Loucy (cell line): ENCODE results near the gene DNAH17.

ENCODE experiments used
- H2AFZ ChIP-seq: fragments of 200-600 bp; sonication (generic); 2 replicates; pipeline ENCODE4 v1.6.0; 2016; ENCODE audit warnings: antibody characterized with exemption, mild to moderate bottlenecking, low read length, moderate library complexity
- H3F3A ChIP-seq: fragments of 200-600 bp; 2 replicates; pipeline ENCODE4 v1.6.0; 2016; ENCODE audit warnings: antibody characterized with exemption, low read depth, mild to moderate bottlenecking
- H3K27me3 ChIP-seq: fragments of 200-600 bp; sonication (generic); 2 replicates; pipeline ENCODE4 v1.6.1; 2014; ENCODE audit warnings: low read length, mild to moderate bottlenecking; ENCODE audit not compliant: insufficient read depth, poor library complexity, severe bottlenecking
- H3K36me3 ChIP-seq: fragments of 200-600 bp; sonication (generic); 2 replicates; pipeline ENCODE4 v1.6.1; 2016; ENCODE audit warnings: low read length; ENCODE audit not compliant: insufficient read depth
- H3K4me1 ChIP-seq: fragments of 200-600 bp; sonication (generic); 2 replicates; pipeline ENCODE4 v1.5.1; 2014; ENCODE audit warnings: low read length, mild to moderate bottlenecking; ENCODE audit not compliant: insufficient read depth, poor library complexity, severe bottlenecking
- H3K4me2 ChIP-seq: fragments of 200-600 bp; sonication (generic); 2 replicates; pipeline ENCODE4 v1.6.0; 2014; ENCODE audit warnings: antibody characterized with exemption, low read length, low read depth, mild to moderate bottlenecking; ENCODE audit not compliant: poor library complexity, severe bottlenecking
- H3K4me3 ChIP-seq: fragments of 200-600 bp; sonication (generic); 2 replicates; pipeline ENCODE4 v1.5.1; 2014; ENCODE audit warnings: low read length, mild to moderate bottlenecking, mixed read lengths; ENCODE audit not compliant: poor library complexity, severe bottlenecking
- H3K79me2 ChIP-seq: fragments of 200-600 bp; sonication (generic); 2 replicates; pipeline ENCODE4 v1.6.1; 2014; ENCODE audit warnings: low read length; ENCODE audit not compliant: insufficient read depth
- H3K9ac ChIP-seq: fragments of 200-600 bp; sonication (generic); 2 replicates; pipeline ENCODE4 v1.6.0; 2014; ENCODE audit warnings: mild to moderate bottlenecking, low read depth, low read length, moderate library complexity; ENCODE audit not compliant: poor library complexity, severe bottlenecking
- H3K9me2 ChIP-seq: fragments of 200-600 bp; sonication (generic); replicated peaks from 2 replicates; pipeline ENCODE4 v1.6.1; 2016; ENCODE audit warnings: low read depth, low read length, mixed read lengths
- H3K9me3 ChIP-seq: fragments of 200-600 bp; sonication (generic); 2 replicates; pipeline ENCODE4 v1.6.1; 2014; ENCODE audit warnings: mild to moderate bottlenecking, antibody characterized with exemption, low read length, low read depth; ENCODE audit not compliant: insufficient read depth
- H4K20me1 ChIP-seq: fragments of 200-600 bp; sonication (generic); 2 replicates; pipeline ENCODE4 v1.6.0; 2014; ENCODE audit warnings: antibody characterized with exemption, low read length, mild to moderate bottlenecking; ENCODE audit not compliant: insufficient read depth, poor library complexity, severe bottlenecking
- CTCF ChIP-seq: fragments of 200-600 bp; sonication (generic); conservative IDR thresholded peaks from 2 replicates; pipeline ENCODE4 v1.5.1; 2014; ENCODE audit warnings: mild to moderate bottlenecking, antibody characterized with exemption, low read length
- EZH2phosphoT487 ChIP-seq: fragments of 200-600 bp; IDR thresholded peaks from 2 replicates; pipeline ENCODE4 v1.6.1; 2018; ENCODE audit warnings: antibody characterized with exemption, mild to moderate bottlenecking, moderate library complexity, borderline replicate concordance

Gene DNAH17

GRCh38 chr17:78427140-78427539 is 150.1 kb downstream of the DNAH17 start:
- Histone ChIP-seq H3K9me2 (no peaks in the 10 kb centered on the region), H3K36me3 (peaks cover 58% of the 10 kb centered on the region; the same call in 1 of the 2 replicates), H3K4me3 (no peak overlapping the region), H3K4me2 (no peak overlapping the region), H3K4me1 (no peaks in the 10 kb centered on the region), H4K20me1 (no peaks in the 10 kb centered on the region), H3K9me3 (no peaks in the 10 kb centered on the region), H3K79me2 (no peaks in the 10 kb centered on the region), H3K27me3 (no peaks in the 10 kb centered on the region), H3K9ac (no peak overlapping the region), H2AFZ (no peak overlapping the region), H3F3A (no peaks in the 10 kb centered on the region)
- TF ChIP-seq CTCF (no peak), EZH2phosphoT487 (no peak)

DNA sequence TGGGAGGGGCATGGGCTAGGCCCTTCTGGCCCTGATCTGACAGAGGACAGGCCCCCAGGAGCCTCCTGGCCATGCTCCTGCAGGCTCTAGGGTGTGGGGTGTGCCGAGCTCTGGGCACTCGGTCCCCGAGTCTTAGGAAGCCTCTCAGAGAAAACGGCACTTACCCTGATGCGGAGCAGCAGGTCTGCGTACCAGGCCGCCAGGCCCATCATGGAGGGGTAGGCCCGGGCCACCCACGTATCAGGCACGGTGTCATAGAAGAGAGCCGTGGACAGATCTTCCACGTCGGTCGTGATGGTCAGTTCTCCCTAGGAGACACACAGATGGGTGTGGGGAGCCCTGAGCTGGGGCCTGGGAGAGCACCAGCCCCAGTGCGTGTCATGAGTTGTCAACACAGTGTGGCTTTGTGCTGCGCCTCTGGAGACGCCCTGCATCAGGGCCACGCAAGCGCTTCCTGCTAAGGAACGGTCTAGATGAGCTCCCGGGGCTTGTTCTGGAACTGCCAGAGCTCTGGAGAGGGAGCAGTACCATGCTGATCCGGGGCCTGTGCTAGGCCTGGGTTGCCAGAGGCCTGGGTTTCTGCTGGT is 150.8 kb downstream of the DNAH17 start:
- Histone ChIP-seq H3K27me3 (no peaks in the 10 kb centered on the region), H3K9me2 (no peaks in the 10 kb centered on the region), H4K20me1 (no peaks in the 10 kb centered on the region), H3K4me3 (no peak overlapping the region), H3K36me3 (peaks cover 63% of the 10 kb centered on the region), H3K9me3 (no peaks in the 10 kb centered on the region), H3K9ac (no peak overlapping the region), H3K79me2 (no peaks in the 10 kb centered on the region), H3F3A (no peaks in the 10 kb centered on the region), H3K4me2 (no peak overlapping the region), H2AFZ (no peak overlapping the region), H3K4me1 (no peaks in the 10 kb centered on the region)
- TF ChIP-seq CTCF, result no peak
- TF ChIP-seq EZH2phosphoT487, result no peak

DNA sequence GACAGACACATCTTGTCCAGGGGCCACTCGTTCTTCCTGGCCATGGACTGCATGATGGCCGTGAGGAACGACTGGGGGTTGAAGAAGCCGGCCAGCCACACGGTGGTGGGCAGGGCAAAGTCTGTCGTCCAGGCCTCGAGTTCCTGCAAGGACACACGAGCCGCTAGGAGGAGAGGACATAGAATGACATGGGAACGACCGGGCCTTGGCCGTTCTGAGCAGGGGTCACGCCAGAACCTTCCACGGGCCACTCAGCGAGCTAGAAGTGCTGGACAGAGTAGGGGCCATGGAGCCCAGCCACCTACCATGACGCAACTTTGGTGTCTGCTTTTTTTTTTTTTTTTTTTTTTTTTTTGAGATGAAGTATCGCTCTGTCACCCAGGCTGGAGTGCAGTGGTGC is 151.8 kb downstream of the DNAH17 start:
- no peaks in the 10 kb centered on the region for H4K20me1 ChIP-seq
- no peaks in the 10 kb centered on the region for H3K4me1 ChIP-seq
- no peak overlapping the region for H2AFZ ChIP-seq
- no peak overlapping the region for H3K4me3 ChIP-seq
- H3F3A ChIP-seq, result no peaks in the 10 kb centered on the region
- TF ChIP-seq EZH2phosphoT487 (no peak), CTCF (no peak)
- no peak overlapping the region for H3K9ac ChIP-seq
- H3K79me2 ChIP-seq, result no peaks in the 10 kb centered on the region
- peaks cover 73% of the 10 kb centered on the region for H3K36me3 ChIP-seq
- H3K9me2 ChIP-seq, result no peaks in the 10 kb centered on the region
- H3K27me3 ChIP-seq, result no peaks in the 10 kb centered on the region
- no peak overlapping the region for H3K4me2 ChIP-seq
- H3K9me3 ChIP-seq, result no peaks in the 10 kb centered on the region
